IPS DF 4.7 (cell line): ENCODE results near the gene RNF144A.

Source experiments
- DNase-seq: peaks from one replicate; pipeline ENCODE4 v3.0.0-alpha.2; 2013; ENCODE audit warnings: low spot score; ENCODE audit errors: extremely low read depth

Gene RNF144A

DNA sequence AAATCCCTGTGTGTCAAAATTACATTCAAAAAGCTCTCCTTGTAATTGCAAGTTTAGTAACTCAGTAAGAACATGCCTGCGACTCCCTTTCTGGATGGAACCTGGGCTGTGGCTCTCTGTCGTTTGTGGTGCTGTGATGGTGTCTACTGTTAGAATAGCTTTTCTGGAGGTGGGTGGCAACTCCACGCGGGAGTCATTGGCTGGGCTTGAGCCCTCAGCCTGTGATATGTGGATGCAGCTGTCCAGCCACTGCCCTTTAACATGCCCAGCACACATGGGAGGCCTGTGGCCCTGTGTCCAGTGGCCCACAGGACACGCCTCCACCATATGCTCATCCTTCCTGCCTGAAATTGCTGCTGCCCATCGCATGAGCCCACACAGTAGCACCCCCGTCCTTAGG lies 124.2 kb downstream of the RNF144A start:
- no peak for DNase-seq

DNA sequence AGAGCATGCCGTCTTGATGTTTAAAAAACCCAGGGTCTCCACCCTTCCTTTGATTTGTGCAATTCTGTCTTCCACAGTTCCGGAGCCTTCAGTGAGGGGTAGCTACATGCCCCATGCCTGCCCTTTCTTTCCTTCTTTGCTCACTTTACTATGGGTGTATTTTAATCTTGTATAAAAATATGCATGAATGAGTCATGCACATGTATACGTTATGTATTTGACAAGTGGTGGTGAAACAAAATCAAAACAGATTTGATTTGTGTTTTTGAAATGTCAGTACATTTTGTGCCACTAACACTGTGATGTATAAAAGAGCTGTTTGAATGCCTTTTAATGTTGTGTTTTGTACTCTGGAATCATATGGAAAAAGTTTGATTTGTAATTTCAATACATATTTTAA lies 126.5 kb downstream of the RNF144A start:
- no peak for DNase-seq

DNA sequence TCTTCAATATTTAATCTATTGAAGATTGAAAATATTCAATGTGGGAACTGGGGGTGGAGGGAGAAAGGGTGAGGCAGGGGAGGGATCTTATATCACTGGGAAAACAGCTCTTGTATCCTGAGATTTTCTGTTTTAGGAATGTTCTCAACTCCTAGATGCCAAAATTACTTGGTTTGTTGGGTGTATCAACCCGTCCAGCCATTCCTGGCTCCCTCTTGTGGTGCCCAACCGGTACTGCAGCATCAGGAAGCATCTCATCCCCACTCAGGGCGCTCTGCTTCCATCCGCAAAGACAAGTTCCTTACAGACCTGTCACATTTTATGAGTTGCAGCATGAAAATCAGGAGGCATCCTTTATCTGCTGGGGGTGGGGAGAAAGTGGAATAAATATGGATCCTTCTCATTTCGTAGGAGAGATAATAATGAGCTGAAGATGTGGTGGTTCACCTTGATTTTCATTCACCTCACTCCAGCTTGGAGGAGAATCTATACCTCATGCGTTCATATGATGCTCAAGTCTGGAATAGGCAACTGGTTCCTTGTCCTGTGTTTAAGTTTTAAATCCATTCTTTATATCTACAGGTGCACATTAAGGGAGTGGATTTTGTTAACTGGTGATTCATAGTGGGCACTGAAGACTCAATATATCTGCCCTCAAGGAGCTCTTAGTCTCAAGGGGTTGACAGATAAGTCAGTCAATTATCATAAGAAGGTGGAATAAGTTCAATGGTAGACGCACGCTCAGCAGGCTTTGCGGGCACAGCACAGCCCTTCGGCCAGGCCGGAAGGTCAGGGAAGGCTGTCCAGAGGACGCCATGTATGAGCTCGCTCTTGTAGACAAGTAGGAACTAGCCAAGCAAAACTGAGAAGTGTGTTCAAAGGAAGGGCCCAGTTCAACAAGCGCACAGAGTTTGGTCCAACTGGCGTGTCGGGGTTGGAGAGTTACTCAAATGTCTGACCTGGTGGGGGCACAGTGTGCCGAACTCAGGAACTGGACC lies 127.3 kb downstream of the RNF144A start:
- peak; percentile 22 for DNase-seq

DNA sequence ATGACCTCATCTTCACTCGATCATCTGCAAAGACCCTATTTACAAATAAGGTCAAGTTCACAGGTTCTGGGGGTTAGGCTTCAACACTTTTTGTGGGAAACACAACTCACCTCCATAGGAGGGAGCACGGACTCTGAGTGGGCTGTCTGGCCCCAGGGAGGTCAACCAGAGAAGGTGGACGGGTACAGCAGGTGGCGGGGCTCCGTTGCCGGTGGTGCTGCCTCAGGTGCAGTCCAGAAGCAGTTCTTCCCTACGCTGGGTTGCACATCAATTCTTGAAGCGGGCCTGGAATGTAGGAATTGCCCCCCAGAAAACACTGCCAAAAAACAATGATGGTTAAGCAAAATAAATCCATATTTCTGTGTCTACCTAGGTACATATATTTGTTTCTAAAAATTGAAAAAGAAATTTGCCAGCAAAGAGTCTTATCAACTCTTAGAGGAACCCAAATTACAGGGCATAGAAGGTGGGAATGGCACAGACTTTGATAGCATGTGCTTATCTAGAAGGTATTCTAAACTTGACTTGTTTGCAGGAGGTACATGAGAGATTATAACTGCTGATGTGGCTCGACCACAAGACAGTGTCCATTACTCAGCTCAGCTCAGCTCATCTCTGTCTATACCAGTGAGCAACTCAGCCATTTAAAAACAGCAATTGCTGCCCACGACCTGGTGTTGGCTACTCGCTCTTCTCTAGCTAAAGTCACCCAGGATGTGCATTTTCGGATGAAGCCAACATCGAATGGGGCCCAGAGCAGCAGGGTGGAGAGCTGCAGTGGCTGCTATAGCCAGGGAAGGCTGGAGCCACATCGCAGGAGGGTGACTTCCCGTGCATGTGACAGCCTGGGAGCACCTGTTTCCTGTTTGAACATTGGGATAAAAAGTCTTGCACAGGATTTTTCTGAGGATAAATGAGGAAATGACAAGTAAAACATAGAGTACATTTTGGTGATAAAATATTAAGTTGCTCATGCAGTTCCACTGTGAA lies 128.7 kb downstream of the RNF144A start:
- no peak for DNase-seq

DNA sequence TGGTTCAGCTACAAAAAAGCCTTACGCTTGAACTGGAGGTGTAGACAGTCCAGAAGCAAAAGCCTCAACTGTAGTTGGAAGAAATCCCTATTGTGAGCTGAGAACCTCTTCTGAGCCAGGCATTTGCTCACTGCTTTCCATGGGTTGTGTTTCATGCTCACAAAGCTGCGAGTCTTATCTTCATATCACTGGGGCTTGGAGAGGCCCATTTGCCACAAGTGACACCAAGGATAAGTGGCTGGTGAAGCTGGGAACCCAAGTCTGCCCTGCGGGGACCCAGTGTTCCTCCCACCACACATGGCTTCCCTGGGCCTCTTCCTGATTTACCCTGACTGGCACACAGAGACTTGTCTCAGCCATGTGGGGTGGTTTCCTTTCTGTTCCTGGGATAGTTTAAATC lies 130.4 kb downstream of the RNF144A start:
- DNase-seq: no peak

DNA sequence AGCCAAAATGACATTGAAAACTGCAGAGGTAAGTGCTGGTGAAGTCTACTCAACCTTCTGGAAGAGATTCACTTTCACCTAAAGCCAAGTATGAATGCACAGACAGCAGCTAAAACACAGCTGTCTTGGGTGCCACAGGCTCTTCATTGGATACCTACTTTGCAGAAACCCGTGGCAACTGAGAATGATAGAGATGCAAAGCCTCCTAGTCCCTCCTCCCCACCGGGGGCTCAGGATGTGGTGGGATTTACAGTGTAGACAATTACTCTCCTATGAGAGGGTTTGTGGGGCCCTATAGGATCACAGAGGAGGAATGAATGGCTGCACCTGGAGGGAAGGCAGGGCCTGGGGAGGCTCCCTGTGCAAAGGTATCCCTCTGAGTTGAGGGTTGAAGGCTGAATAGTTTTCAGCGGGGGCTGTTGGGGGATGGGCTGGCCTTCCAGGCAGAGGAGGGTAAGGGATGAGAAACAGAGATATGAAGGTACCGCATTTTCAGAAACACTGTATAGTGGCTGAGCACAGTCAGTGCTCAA lies 131.6 kb downstream of the RNF144A start:
- DNase-seq: no peak

DNA sequence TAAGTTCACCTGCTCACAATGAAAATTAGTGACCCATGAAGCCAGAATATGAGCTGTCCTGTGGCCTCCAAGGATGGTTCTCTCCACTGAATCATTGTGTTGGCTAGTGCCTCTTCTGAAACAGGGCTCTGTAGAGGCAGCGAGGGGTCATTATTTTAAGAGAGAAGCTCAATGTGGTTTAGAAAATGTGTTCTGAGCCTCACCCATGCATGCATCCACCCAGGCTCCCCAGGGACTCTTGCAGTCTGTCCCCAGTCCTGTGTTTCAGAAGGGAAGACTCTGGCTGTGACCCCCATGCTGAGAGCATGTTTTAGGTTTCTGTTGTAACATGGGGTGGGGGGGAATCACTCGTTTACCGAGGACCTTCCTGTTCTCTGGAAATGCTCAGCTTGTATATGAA lies 135.2 kb downstream of the RNF144A start:
- DNase-seq: no peak

DNA sequence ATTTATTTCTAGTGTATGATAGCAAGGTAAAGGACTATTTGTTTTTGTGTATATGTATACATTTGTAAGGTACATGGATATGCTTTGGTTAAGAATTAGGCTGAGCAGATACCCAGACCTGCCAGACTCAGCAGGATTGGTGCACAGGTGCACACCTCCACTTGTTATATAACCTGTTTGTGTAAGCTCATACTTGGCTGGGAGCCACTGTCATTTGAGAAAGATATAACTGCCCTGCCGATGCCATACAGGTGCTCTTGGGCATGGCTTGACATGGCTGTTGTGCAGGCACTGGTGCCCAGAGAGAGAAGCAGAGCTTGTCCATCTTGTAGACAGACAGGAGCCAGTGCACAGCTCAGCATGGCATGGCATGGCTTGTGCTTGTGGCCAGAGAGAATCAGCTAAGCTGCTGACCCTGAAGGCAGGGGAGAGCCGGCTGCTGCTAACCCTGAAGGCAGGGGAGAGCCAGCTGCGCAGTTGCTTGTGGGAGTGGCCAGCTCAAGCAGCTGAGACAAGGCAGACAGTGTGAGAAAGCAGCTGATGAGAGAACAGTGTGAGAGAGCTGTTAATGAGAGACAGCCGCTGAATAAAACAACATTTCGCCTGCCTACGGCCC lies 136.5 kb downstream of the RNF144A start:
- DNase-seq: no peak

DNA sequence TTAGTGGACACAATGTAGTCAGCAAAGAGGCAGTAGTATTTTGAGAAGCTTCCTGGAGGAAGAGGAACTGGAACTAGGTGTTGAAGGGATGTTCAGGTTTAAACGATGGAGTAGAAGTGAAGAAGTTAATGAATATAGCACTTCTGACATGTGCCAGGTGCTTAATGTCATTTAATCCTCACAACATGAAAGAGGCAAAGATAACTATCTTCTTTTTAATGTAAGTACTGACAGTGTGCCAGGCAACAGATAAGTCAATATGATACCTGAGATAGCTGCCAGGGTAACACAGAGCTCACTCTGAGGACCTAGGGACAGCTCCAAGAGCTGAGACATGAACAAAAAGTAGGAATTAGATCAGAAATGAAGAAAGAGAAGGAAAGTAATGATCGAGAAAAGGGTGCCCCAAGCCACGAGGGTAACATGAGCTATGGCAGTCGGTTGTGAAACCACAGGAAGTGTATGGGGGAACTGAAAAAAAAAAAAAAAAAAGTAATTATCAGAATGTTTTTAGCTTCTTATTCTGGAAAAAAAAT lies 140.7 kb downstream of the RNF144A start:
- no peak for DNase-seq

DNA sequence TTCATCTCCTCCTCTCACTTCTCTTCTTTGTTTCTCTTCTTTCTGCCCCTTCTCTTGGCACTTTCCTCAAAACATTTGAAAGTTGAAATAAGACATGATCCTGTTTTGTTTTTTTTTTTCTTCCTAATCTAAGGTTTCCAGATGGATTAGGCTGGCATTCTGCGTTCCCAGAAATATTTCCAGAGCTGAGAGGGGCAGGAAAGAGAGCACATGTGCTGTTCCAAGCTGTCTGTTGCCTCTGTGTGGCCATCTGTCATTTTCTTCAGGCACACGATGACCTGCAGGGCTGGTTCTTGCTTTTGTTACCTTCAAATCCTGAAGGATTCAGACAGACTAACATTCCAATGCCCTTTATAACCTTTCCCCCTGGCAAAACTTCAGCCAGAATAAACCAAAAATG lies 142.9 kb downstream of the RNF144A start:
- no peak for DNase-seq

DNA sequence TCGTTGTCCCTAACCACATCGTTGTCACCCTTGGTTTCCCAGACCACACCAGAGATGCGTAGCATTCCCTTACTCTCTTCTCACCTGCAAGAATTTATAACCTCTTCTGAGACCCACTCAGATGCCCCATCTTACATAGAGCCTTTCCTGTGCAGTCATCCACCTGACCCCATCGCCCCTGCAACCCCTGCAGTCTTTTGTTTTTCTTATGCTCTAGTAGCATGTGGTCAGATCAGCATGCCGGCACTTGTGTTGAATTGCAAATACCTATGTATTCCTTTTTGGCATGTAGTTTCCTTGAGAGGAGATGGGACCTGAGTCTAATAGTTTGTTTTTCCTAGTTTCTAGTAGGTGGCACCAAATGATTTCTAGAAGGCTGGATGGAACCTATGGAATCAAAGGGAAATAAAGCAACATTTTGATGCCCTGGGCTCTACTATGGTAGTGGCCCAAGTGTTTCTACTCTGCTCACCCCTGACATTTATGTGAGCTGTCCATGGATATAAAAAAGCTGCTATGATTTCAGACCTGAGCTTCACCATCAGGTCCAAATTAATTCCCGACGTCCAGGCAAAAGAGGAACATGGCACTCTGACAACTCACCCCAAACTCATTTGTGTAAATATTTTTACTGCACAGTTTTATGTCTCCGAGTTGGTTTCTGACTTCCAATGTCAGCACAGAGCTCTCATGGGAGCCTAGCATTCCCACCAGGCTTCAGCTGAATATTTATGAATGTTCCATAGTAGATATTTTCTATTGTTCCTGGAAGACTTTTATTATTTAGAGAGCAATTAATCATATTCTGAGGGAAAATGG lies 143.6 kb downstream of the RNF144A start:
- DNase-seq: no peak

DNA sequence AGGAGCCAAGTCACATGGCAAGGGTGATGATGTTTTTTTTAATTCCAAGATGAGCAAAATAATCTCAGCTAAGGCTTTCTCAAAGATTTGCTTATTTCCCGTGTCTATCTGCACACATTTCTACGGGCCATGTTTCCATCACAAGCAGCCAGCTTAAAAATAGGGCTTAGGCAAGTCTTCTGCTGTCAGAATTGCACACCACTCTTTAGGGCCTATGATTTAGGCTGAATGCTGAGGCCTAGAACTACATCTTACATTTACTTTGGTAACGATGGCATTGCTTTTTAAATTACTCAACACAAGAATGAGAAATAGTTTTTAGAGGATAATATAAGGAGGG lies 144.2 kb downstream of the RNF144A start:
- DNase-seq: no peak

DNA sequence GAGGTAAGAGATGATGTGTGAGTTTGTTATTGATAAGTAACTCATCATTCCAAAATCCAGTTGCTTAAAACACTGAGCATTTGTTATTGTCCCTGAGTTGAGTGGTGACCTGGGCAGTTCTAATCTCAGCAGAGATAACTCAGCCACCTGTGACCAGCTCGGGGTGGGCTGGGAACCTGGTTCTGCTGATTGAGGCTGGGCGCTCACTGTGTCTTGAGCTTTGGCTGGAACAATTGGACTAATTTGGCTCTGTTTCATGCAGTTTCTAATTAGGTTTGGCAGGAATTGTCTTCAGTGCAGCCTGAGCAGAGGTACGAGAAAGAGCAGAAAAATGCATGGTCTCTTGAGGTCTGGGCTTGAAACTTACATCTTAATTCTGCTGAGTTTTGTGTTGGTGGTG lies 144.7 kb downstream of the RNF144A start:
- no peak for DNase-seq

DNA sequence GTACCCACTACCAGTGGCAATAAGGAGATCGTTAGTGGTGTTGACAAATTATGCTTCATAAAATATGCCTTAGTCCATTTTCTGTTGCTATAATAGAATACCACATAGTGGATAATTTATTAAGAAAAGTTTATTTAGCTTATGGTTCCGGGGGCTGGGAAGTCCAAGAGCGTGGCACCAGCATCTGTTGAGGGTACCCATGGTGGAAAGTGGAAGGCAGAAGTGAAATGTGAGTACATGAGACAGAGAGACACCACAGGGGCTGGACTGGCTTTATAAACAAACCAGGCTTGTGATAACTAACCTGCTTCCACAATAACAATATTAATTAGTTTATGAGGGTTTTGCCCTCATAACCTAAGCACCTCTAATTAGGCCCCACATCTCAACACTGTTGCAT lies 146.6 kb downstream of the RNF144A start:
- no peak for DNase-seq

DNA sequence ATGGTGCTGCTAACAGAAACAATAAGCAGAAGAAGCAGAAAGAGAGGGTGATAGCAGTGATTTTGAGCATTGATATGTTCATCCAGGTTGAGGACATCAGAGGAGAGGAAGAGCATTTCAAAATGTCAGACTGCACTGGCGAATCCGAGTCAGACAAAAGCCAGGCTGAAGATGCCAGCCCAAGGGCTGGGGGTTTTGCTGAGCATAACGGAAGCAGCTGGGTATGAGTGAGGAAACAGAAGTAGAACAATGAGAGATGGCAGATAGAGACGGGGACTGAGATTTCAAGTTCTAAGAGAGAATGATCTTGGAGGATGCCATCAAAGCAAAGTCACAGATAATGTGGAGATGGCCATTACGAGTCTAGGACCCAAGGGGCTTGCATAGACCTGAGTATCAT lies 151.2 kb downstream of the RNF144A start:
- DNase-seq: no peak

DNA sequence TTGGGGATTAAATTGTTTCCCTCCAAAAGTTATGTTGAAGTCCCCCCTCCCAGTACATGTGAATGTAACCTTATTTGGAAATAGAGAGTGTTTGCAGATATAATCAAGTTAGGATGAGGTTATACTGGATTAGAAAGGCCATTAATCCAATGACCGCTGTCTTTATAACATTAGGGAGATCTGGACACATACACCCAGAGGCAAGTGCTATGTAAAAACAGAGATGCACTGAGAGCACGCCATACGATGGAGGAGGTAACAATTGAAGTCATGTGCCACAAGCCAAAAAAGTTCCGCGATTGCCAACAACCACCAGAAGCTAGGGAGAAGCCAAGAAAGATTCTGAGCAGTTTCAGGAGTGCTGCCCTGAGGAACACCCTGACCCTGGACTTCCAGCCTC lies 153.3 kb downstream of the RNF144A start:
- no peak for DNase-seq

DNA sequence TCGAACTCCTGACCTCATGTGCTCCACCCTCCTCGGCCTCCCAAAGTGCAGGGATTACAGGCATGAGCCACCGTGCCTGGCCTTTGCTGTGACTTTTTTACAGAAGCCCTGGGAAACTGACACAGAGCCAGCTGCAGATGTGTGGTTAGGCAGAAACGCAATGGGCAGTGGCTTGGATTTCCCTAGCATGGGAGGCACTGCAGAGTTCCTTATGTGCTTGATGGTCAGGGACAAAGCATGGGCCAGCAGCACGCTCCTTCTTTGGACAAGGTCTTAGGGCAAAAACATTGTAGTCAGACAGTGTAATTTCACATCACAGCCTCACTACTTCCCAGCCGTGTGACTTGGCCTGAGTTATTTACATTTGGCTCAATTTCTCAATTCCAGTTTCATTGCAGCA lies 153.9 kb downstream of the RNF144A start:
- no peak for DNase-seq

DNA sequence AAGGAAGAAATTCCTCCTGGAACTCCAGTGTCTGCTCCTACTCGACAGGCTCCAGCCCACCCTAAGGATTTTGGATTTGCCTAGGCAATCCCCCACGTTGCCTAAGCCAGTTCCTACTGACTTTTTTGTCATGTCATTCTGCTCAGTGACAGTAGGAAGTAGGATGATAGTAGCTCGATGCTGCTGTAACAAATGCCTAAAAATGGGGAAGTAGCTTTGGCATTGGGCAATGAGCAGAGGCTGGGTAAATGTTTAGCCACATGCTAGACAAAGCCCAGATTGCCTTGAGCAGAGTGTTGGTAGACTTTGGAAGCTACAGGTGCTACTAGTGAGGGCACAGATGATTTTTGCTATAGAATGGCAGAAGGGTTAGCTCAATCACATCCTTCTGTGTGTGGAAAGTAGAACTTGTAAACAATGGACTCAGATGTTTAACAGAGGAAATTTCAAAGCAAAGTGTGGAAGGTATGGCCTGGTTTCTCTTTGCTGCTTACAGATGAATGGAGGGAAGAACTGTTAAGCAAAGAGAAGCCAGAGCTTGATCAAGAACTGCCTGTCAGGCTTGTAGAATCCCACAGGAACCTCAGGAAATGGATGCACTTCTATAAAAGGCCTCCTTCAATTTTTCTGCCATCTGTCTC lies 154.8 kb downstream of the RNF144A start:
- DNase-seq: no peak

DNA sequence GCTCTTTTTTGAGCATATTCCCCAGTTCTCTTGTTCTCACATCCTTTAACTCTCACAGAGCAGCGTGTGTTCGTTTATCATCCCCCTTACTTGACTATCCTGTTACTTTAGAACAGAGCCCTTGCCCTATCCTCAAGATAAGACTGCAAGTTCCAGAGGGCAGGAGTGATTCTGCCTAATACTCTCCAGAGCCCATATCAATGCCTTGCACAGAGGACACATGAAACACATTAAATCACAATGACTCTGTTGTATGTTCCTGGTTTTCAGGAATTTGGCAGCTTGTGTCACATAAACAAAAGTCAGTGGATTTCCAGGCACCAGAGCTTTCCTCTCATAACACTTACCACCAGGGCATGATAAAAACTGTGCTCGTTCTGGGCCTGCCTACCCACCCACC lies 156.7 kb downstream of the RNF144A start:
- DNase-seq: no peak

DNA sequence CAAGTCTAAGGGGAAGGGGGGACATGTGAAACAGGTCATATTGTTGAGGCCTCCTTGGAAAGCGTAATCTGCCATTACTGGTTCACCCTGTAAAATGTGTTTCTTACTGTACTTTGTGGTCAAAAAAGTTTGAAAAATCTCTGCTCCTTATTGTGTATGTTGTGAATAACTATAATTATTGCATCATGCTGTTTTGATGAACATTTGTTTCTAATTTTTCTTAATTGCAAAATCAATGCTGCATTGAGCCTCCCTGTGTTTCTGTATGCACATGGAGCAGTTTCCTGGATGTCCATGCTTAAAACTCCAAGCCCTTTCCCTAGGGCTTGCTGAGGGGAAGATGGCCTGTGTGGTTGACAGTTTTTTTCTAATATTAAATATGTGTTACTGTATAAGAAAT lies 158.6 kb downstream of the RNF144A start:
- no peak for DNase-seq
